Measurements from ENCODE around the gene PTPN11. TPM values are rescaled to one million over a fixed set of nuclear protein-coding genes. Genes with fewer than 3 reads are reported as not detected.
"Not testable (repeated sequence)": the region's sequence is repeated elsewhere in the genome, so short reads cannot be mapped to it uniquely, and the experiment has no call there.

PTPN11 gene
- total RNA-seq, 2 experiments from 2014 or later = 56.2 to 123 TPM

GRCh38 chr12:112382866-112383265 is 35.9 kb upstream of the PTPN11 start:
- CTCF ChIA-PET (ENCODE audit: unreplicated experiment) = no interaction called here
- no peaks in the 10 kb centered on the region for H3K9me3 ChIP-seq (ENCODE audit: low read length)
- H3K4me2 ChIP-seq (ENCODE audit: low read length) = peak overlapping the region; percentile 99
- peak overlapping the region; percentile 80 for H3K4me3 ChIP-seq (ENCODE audit: low read depth, low read length, poor library complexity, severe bottlenecking)
- H3K4me1 ChIP-seq (ENCODE audit: insufficient read depth, low read length, poor library complexity, severe bottlenecking) = peaks cover 14% of the 10 kb centered on the region
- H4K20me1 ChIP-seq (ENCODE audit: insufficient read depth, low read length) = no peaks in the 10 kb centered on the region
- no peaks in the 10 kb centered on the region for H3K9me2 ChIP-seq (ENCODE audit: insufficient read depth, low read length)
- no TSS peak for BruUV-seq (replicated peaks)
- POLR2A ChIA-PET = no interaction called here
- peaks cover 35% of the 10 kb centered on the region for H3K79me2 ChIP-seq (ENCODE audit: insufficient read depth, low read depth, low read length)
- H3K27ac ChIP-seq (ENCODE audit: low read depth, low read length, poor library complexity, severe bottlenecking) = peak overlapping the region; percentile 80
- no peak for DNase-seq (ENCODE audit: low spot score)
- no peaks in the 10 kb centered on the region for H3K36me3 ChIP-seq (ENCODE audit: insufficient read depth, low read length)
- H2AFZ ChIP-seq (ENCODE audit: low read length) = peak overlapping the region; percentile 89
- intact Hi-C loops (cut with micrococcal nuclease; ENCODE audit: unreplicated experiment) = loop anchor here (2.0 to 10.0 kb wide), 3 partner anchors 278 to 538 kb away; partner anchors contain the start of genes MAPKAPK5 and NAA25
- TF ChIP-seq, protein P1, sequence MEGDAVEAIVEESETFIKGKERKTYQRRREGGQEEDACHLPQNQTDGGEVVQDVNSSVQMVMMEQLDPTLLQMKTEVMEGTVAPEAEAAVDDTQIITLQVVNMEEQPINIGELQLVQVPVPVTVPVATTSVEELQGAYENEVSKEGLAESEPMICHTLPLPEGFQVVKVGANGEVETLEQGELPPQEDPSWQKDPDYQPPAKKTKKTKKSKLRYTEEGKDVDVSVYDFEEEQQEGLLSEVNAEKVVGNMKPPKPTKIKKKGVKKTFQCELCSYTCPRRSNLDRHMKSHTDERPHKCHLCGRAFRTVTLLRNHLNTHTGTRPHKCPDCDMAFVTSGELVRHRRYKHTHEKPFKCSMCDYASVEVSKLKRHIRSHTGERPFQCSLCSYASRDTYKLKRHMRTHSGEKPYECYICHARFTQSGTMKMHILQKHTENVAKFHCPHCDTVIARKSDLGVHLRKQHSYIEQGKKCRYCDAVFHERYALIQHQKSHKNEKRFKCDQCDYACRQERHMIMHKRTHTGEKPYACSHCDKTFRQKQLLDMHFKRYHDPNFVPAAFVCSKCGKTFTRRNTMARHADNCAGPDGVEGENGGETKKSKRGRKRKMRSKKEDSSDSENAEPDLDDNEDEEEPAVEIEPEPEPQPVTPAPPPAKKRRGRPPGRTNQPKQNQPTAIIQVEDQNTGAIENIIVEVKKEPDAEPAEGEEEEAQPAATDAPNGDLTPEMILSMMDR (conservative IDR thresholded peaks at IDR 0.05; ENCODE audit: low read length) = no peak
- TF ChIP-seq EZH2phosphoT487 (IDR thresholded peaks at IDR 0.05; ENCODE audit: borderline replicate concordance, low read depth, low read length) = no peak

DNA sequence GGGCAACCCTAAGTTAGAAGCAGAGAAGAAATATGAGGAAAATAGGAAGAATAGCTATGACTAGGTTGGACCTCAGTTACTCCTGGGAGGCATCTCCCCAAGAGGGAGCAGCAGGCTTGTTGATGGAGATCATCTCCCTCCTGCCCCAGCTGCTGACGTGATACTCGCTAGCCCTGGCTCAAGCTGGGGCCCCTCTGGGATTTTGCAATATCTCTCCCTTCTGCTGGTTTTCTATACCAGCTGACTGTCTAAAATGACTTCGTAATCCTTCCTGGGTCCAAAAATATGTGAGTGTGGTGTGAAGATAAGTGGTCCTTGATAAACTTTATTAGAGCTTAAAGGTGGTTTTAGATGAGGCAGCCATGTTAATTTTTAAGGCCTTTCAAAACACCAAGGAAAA is 32.0 kb upstream of the PTPN11 start:
- no peaks in the 10 kb centered on the region for H3K9me2 ChIP-seq (ENCODE audit: insufficient read depth, low read length)
- DNase-seq (ENCODE audit: low spot score) = no peak
- no peak overlapping the region for H3K4me3 ChIP-seq (ENCODE audit: low read depth, low read length, poor library complexity, severe bottlenecking)
- H2AFZ ChIP-seq (ENCODE audit: low read length) = peak overlapping the region; percentile 12
- H3K9me3 ChIP-seq (ENCODE audit: low read length) = no peaks in the 10 kb centered on the region
- H3K4me1 ChIP-seq (ENCODE audit: insufficient read depth, low read length, poor library complexity, severe bottlenecking) = peaks cover 5% of the 10 kb centered on the region
- TF ChIP-seq EZH2phosphoT487 (IDR thresholded peaks at IDR 0.05; ENCODE audit: borderline replicate concordance, low read depth, low read length) = no peak
- TF ChIP-seq, protein P1 (conservative IDR thresholded peaks at IDR 0.05; ENCODE audit: low read length) = no peak
- CTCF ChIA-PET (ENCODE audit: unreplicated experiment) = interaction anchor here (0.6 kb wide), 1 partner anchor 137 kb away, joined by 3 read pairs; no protein-coding TSS in a partner anchor
- POLR2A ChIA-PET = interaction anchor here (0.8 kb wide), 1 partner anchor 29 kb away, joined by 3 read pairs; no protein-coding TSS in a partner anchor
- intact Hi-C loops (cut with micrococcal nuclease; ENCODE audit: unreplicated experiment) = loop anchor here (1.0 to 10.0 kb wide), 4 partner anchors 188 to 542 kb away; partner anchors contain the start of genes MAPKAPK5 and NAA25
- H4K20me1 ChIP-seq (ENCODE audit: insufficient read depth, low read length) = no peaks in the 10 kb centered on the region
- H3K4me2 ChIP-seq (ENCODE audit: low read length) = no peak overlapping the region
- H3K79me2 ChIP-seq (ENCODE audit: insufficient read depth, low read depth, low read length) = no peaks in the 10 kb centered on the region
- no peak overlapping the region for H3K27ac ChIP-seq (ENCODE audit: low read depth, low read length, poor library complexity, severe bottlenecking)
- no TSS peak for BruUV-seq (replicated peaks)
- H3K36me3 ChIP-seq (ENCODE audit: insufficient read depth, low read length) = no peaks in the 10 kb centered on the region

GRCh38 chr12:112389228-112389627 is 29.5 kb upstream of the PTPN11 start:
- no peak overlapping the region for H3K4me2 ChIP-seq (ENCODE audit: low read length)
- ChIA-PET POLR2A (interaction anchor here (0.6 to 0.7 kb wide), 2 partner anchors 355 to 447 kb away, joined by 3 read pairs; no protein-coding TSS in a partner anchor), CTCF (ENCODE audit: unreplicated experiment) (no interaction called here)
- H3K9me3 ChIP-seq (ENCODE audit: low read length) = no peaks in the 10 kb centered on the region
- no peak for DNase-seq (ENCODE audit: low spot score)
- H4K20me1 ChIP-seq (ENCODE audit: insufficient read depth, low read length) = no peaks in the 10 kb centered on the region
- H3K9me2 ChIP-seq (ENCODE audit: insufficient read depth, low read length) = no peaks in the 10 kb centered on the region
- intact Hi-C loops (cut with micrococcal nuclease; ENCODE audit: unreplicated experiment) = loop anchor here (10.0 kb wide), 2 partner anchors 284 to 544 kb away; partner anchors contain the start of genes MAPKAPK5 and NAA25
- H3K4me3 ChIP-seq (ENCODE audit: low read depth, low read length, poor library complexity, severe bottlenecking) = no peak overlapping the region
- no peak overlapping the region for H3K27ac ChIP-seq (ENCODE audit: low read depth, low read length, poor library complexity, severe bottlenecking)
- no peaks in the 10 kb centered on the region for H3K79me2 ChIP-seq (ENCODE audit: insufficient read depth, low read depth, low read length)
- no TSS peak for BruUV-seq (replicated peaks)
- no peak overlapping the region for H2AFZ ChIP-seq (ENCODE audit: low read length)
- TF ChIP-seq, protein P1 (conservative IDR thresholded peaks at IDR 0.05; ENCODE audit: low read length) = no peak
- no peak for TF ChIP-seq EZH2phosphoT487 (IDR thresholded peaks at IDR 0.05; ENCODE audit: borderline replicate concordance, low read depth, low read length)
- H3K36me3 ChIP-seq (ENCODE audit: insufficient read depth, low read length) = no peaks in the 10 kb centered on the region
- H3K4me1 ChIP-seq (ENCODE audit: insufficient read depth, low read length, poor library complexity, severe bottlenecking) = no peaks in the 10 kb centered on the region

GRCh38 chr12:112389922-112390654 is 28.7 kb upstream of the PTPN11 start:
- H3K4me3 ChIP-seq (ENCODE audit: low read depth, low read length, poor library complexity, severe bottlenecking); H3K9me2 ChIP-seq (ENCODE audit: insufficient read depth, low read length); H4K20me1 ChIP-seq (ENCODE audit: insufficient read depth, low read length); CTCF ChIA-PET (ENCODE audit: unreplicated experiment); H3K4me2 ChIP-seq (ENCODE audit: low read length); H2AFZ ChIP-seq (ENCODE audit: low read length); H3K79me2 ChIP-seq (ENCODE audit: insufficient read depth, low read depth, low read length); BruUV-seq (replicated peaks); H3K9me3 ChIP-seq (ENCODE audit: low read length); H3K36me3 ChIP-seq (ENCODE audit: insufficient read depth, low read length); H3K4me1 ChIP-seq (ENCODE audit: insufficient read depth, low read length, poor library complexity, severe bottlenecking); H3K27ac ChIP-seq (ENCODE audit: low read depth, low read length, poor library complexity, severe bottlenecking); DNase-seq (ENCODE audit: low spot score): not testable (repeated sequence)
- intact Hi-C loops (cut with micrococcal nuclease; ENCODE audit: unreplicated experiment) = loop anchor here (10.0 kb wide), 2 partner anchors 285 to 545 kb away; partner anchors contain the start of genes MAPKAPK5 and NAA25
- POLR2A ChIA-PET = interaction anchor here (0.6 to 0.7 kb wide), 2 partner anchors 356 to 448 kb away, joined by 3 read pairs; no protein-coding TSS in a partner anchor
